NCI-H1048 (cell line): ENCODE results near the gene CARD14.
"Not testable (repeated sequence)": the region's sequence is repeated elsewhere in the genome, so short reads cannot be mapped to it uniquely, and the experiment has no call there.

Experiments
- DNase-seq: peaks from one replicate; lab custom pipeline; 2025; lab: John Stamatoyannopoulos, UW

The CARD14 gene

GRCh38 chr17:80185968-80186367 is 16.1 kb downstream of the CARD14 start:
- DNase-seq: no peak

DNA sequence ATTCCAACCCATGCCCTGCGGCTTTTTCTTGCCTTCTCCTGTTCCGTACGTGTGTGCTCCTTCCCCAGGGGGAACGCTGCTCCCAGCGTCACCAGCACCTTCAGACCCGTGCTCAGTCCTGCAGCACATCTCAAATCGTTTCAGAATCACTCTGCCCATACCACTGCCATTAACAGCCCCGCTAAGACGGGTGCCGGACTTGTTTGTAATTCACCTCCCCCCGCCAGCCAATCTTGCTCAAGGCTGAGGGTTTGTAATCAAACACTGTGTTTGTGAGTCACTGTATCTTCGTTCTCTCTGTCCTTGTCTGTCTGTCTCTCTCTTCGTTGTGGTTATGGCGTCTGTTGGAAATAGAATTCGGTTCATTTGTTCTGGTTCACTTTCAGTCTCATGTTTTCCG is 17.3 kb downstream of the CARD14 start:
- DNase-seq: no peak

GRCh38 chr17:80187515-80187941 is 17.7 kb downstream of the CARD14 start:
- DNase-seq: no peak

DNA sequence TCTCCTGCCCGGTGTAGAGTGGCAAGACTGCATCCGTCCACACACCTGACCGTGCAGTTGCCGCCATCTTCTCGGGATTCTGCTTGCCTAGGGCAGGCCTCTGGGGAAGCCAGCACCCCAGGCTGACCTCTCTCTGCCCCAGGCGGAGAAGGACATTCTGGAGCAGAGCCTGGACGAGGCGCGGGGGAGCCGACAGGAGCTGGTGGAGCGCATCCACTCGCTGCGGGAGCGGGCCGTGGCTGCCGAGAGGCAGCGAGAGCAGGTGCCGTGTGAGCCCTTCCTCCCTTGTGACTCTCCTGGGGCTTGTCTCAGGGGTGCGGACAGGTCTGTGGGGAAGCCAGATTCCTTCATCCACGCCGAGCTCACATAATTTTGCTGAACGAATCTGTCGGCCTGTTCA is 19.8 kb downstream of the CARD14 start:
- DNase-seq: no peak

- no peak for DNase-seq
Observed at GRCh38 chr17:80190716-80191115, 20.9 kb downstream of the CARD14 start.

GRCh38 chr17:80191192-80191591 is 21.4 kb downstream of the CARD14 start:
- DNase-seq: no peak

DNA sequence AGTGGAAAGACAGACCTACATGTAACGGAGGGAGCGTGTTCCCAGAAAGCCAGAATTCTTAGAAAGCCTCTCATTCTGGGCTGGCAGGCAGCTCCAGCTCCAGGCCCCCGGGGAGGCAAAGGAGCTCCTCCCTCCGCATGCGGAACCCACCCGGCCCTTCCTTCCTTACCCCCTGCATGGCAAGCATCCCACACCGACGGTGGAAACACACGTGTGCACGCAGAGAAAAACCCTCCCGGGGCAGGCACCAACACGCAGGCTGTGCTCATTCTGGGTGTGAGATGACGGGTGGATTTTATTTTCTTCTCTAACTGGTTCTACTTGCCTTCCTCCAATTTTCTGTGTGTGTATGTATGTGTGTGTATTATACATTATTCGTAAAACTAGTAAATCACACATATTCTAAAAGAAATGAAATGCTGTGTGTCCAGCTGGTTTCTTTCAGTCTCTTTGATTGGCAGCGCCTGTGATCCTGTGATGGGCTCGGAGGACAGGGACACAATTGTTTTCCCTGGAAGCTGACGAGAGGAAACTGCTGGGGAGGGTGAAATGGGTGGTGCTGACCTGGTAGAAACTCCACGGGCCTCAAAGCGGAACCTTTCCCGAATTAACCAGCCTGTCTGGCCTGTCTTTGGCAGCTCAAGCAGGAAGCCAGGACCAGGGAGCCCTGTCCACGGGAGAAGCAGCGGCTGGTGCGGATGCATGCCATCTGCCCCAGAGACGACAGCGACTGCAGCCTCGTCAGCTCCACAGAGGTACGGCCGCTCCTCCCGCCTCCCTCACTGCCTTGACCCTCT is 22.2 kb downstream of the CARD14 start:
- no peak for DNase-seq

DNA sequence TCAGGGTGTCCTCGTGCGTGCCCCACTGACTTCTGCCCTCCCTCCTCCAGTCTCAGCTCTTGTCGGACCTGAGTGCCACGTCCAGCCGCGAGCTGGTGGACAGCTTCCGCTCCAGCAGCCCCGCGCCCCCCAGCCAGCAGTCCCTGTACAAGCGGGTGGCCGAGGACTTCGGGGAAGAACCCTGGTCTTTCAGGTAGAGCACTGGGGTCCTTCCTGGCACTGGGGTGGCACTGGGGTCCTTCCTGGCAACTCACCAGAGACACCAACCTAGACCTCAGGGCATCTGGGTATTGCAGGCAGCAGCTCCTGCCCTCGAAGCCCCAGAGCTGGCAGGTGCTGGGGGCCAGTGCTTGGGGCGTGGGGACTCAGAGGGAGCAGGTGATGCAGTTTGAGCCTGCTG is 25.3 kb downstream of the CARD14 start:
- DNase-seq: no peak

- no peak for DNase-seq
Observed at GRCh38 chr17:80195671-80196529, 26.1 kb downstream of the CARD14 start.

DNA sequence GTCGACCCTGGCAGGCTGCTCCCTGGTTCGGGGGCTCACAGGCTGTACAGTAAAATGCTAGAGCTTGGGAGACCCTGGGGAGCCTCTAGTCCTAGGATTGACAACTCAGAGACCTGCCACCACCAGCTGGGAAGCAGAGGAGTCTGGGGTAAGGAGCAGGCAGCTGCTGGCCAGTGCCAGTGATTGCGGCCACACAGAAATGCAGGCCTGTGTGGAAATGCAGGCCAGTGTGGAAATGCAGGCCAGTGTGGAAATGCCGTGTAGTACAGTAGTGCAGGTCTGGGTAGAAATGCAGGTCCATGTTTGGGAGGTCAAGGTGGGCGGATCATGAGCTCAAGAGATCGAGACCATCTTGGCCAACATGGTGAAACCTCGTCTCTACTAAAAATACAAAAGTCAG is 26.8 kb downstream of the CARD14 start:
- DNase-seq: no peak

DNA sequence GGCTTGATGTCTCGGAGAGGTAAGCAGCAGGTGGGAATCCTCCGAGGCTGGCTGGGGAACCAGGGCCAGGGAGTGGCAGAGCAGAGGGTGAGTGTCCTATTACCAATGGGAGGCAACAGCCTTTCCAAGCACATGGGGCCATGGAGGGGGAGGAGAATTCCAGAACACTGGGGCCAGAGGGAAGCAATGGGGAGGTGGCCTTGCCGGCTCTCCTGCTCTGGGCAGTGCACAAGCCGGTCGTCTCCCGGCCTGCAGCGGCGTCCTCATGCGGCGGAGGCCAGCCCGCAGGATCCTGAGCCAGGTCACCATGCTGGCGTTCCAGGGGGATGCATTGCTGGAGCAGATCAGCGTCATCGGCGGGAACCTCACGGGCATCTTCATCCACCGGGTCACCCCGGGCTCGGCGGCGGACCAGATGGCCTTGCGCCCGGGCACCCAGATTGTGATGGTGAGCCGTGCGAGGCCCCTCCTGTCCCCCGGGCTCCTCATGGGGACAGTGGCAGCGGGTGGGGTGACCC is 28.4 kb downstream of the CARD14 start:
- DNase-seq: no peak

DNA sequence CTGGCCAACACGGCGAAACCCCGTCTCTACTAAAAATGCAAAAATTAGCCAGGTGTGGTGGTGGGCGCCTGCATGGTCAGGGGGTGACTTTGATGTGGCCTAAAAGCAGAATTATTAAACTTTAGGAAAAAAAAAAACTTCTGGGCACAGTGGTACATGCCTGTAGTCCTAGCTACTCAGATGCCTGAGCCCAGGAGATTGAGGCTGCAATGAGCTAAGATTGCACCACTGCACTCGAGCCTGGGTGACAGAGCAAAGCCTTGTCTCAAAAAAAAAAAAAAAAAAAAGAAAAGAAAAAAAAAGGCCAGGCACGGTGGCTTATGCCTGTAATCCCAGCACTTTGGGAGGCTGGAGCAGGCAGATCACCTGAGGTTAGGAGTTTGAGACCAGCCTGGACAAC is 29.5 kb downstream of the CARD14 start:
- DNase-seq: not testable (repeated sequence)

DNA sequence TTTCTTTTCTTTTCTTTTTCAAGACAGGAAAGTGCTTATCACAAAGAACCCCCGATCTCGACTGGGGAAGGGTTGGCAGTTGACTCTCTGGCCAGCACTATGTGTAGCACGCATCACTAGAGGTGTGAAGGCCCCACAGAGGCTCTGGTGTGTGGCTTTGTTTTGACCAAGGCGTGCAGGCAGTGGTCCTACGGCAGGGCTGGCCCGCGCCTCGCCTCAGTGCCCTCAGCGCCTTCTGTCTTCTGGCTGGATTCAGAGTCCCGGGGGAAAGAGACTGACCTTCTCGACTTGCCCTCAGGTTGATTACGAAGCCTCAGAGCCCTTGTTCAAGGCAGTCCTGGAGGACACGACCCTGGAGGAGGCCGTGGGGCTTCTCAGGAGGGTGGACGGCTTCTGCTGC is 31.6 kb downstream of the CARD14 start:
- DNase-seq: no peak

DNA sequence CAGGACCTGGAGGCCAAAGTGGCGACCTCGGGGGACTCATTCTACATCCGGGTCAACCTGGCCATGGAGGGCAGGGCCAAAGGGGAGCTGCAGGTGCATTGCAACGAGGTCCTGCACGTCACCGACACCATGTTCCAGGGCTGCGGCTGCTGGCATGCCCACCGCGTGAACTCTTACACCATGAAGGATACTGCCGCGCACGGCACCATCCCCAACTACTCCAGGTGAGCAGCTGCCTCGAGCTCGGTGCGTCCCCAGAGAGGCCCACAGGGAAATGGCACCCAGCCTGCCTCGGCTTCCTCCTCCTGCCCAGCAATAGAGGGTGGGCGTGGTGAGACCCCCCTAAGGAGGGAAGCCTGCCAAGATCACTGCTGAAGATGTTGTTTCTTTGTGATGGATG is 32.4 kb downstream of the CARD14 start:
- DNase-seq: no peak

DNA sequence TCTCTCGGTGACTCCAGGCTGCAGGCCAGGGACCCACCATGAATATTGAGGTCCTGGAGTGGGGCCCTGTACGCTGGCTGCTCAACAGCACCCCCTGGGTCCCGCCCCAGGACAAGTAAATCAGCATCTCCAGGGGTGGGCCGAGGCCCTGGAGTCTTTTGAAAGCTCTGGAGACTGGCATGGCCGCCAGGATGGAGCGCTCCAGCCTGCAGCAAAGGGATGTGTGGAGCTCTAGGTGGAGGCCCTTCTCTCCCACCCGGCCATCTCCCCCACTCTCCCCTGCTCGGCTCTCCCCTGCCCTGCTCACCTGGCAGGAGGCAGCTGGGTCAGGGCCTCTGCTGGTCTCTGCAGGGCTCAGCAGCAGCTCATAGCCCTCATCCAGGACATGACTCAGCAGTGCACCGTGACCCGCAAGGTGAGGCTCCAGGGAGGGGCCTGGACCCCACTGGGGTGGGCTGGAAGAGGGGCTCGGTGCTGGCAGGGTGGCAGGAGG is 33.7 kb downstream of the CARD14 start:
- no peak for DNase-seq

GRCh38 chr17:80204626-80205468 is 35.0 kb downstream of the CARD14 start:
- no peak for DNase-seq

DNA sequence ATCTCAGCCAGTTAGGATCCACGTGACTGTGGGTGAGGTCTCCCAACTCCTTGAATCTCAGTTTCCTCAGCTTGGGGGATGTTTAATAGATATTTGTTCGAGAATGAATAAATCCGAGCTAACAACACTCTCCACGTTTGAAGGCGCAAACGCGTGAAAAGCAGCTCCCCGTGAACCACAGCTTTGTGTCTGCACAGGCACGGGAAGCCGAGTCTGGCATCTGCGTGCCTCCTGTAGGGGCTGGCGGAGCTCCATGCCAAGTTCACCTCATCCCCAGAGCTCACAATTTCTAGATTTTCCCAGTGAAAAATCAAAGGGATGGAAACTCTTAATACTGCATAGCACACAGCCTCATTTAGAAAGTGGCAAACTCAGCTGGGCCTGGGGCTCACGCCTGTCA is 36.0 kb downstream of the CARD14 start:
- no peak for DNase-seq

DNA sequence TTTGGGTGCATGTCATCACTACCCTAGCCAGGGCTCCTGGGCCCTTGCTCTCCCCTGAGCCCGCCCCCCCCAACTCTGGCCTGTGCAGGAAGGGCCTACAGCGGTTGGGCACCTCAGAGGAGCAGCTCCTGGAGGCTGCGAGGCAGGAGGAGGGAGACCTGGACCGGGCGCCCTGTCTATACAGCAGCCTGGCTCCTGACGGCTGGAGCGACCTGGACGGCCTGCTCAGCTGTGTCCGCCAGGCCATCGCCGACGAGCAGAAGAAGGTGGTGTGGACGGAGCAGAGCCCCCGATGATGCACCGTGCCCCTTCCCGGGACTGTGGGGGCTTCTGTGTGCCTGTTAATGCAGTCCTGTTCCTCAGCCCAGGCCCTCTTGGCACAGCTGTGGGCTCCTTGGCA is 38.2 kb downstream of the CARD14 start:
- DNase-seq: no peak

- DNase-seq: no peak
Observed at GRCh38 chr17:80209765-80210164, 39.9 kb downstream of the CARD14 start.

GRCh38 chr17:80210348-80211108 is 40.7 kb downstream of the CARD14 start:
- no peak for DNase-seq

- no peak for DNase-seq
Observed at GRCh38 chr17:80212109-80212508, 42.3 kb downstream of the CARD14 start.
